ENCODE results near the gene DPP6.

GRCh38 chr7:154769001-154769400, 716.8 kb downstream of the DPP6 start:
- no peak for TF ChIP-seq SUZ12 (IDR thresholded peaks at IDR 0.05)
- no peak for TF ChIP-seq NFRKB (IDR thresholded peaks at IDR 0.05)
- TF ChIP-seq BHLHE40 (IDR thresholded peaks at IDR 0.05; ENCODE audit: borderline replicate concordance), result no peak
- TF ChIP-seq HDGF (IDR thresholded peaks at IDR 0.05; ENCODE audit: borderline replicate concordance), result no peak
- TF ChIP-seq FOXK2 (IDR thresholded peaks at IDR 0.05), result no peak
- TF ChIP-seq FOXA1 (IDR thresholded peaks at IDR 0.05), result no peak
- no peak for TF ChIP-seq SP1 (IDR thresholded peaks at IDR 0.05)
- no peak for TF ChIP-seq ARNT (IDR thresholded peaks at IDR 0.05)

Measured in HEK293T (cell line).